K562 (cell line): ENCODE results near the gene TIMM44. TPM values are rescaled to one million over a fixed set of nuclear protein-coding genes. Genes with fewer than 3 reads are reported as not detected.

Experiments
- FOXK1 ChIP-seq: sonication (generic); formaldehyde crosslinking; IDR thresholded peaks from 2 replicates; pipeline ENCODE4 v1.8.0; 2022; ENCODE audit warnings: missing genetic modification reagents, mild to moderate bottlenecking, borderline replicate concordance
- ZNF274 ChIP-seq: IDR thresholded peaks from 2 replicates; pipeline ENCODE4 v1.6.1; 2011; ENCODE audit warnings: low read depth, mild to moderate bottlenecking, low read length, moderate library complexity, borderline replicate concordance
- polyA plus RNA-seq, 8 experiments: library from polyadenylated mRNA; depleted of rRNA in 4 of 8; stranded (reverse) in 5 of 8; unstranded in 3 of 8; fragments of >200 nt; fragmentation: Nextera tagmentation in 2 of 8; fragmentation: Illumina TruSeq in 1 of 8; extraction: Ambion mirVana in 2 of 8; extraction: Trizol in 1 of 8; gene quantifications; 2 replicates each; pipeline versions ENCODE4 v1.2.1 to v1.2.3, GENCODE V29; 2011 to 2014; ENCODE audit warnings: inconsistent platforms in 1 of 8, missing spikeins in 1 of 8
- total RNA-seq, 7 experiments: library from RNA; depleted of rRNA in 6 of 7; stranded (reverse); fragments of >200 nt in 6 of 7; fragmentation: Illumina TruSeq in 2 of 7; extraction: Trizol in 2 of 7; gene quantifications; 2 replicates each; pipeline versions ENCODE4 v1.2.1 to v1.2.3, GENCODE V29; 2011 to 2021; ENCODE audit warnings: low replicate concordance in 1 of 7
- TF ChIP-seq, protein P1 (sequence below): sonication (generic); formaldehyde crosslinking; IDR thresholded peaks from 2 replicates; pipeline ENCODE4 v1.8.1; 2023; ENCODE audit warnings: missing genetic modification reagents, mild to moderate bottlenecking, borderline replicate concordance
- TF ChIP-seq, protein P2 (sequence below): fragments of 200-600 bp; sonication (generic); IDR thresholded peaks from one replicate; pipeline ENCODE4 v1.6.1; 2012; ENCODE audit warnings: mild to moderate bottlenecking, low read depth, low read length, inconsistent platforms

The TIMM44 gene
- total and polyA plus RNA-seq, 9 of the 15 experiments (the other 6 are each of a cell fraction or from before 2014, with no cell fraction given): 10.3 to 231 (median 89.3) TPM

DNA sequence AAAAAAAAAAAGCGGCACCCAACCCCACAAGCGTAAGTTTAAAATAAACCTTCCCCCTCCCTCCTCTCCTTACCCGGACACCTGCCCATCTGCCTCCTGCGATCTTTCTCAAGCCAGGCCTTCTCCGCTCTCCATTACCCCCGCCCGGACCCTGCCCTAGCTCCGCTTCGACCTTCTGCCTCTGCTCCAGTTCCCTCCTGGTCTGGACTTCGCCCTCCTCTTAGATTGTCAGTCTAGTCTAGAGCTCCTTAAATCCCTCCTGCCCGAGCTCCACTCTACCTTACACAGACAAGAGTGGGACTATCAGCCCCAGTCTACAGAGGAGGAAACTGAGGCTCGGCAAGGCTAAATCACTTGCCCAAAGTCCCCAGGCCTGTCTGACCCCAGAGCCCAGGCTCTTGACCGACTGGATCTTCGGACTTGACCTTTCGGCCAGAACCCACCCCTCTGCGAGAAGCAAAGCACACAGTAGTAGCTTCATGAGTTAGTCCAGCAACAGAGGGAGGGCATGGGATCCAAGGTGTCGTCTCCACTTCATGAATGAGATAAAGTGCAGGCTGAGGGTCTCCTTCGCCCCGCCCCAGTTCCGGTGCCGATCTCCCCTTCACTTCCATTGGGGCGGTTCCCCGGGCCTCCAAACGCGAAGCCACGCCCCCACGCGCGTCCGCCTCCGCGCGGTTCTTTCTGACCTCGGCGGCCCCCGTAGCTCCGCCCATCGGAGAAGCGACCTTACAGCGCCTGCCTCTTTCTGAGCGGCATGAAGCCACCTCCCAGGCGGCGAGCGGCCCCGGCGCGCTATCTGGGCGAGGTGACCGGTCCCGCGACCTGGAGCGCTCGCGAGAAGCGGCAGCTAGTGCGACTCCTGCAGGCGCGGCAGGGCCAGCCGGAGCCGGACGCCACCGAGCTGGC is 23.6 kb downstream of the TIMM44 start, which contains the start of gene SNAPC2 (continued):
- no peak for TF ChIP-seq ZNF274
- TF ChIP-seq, protein P1, sequence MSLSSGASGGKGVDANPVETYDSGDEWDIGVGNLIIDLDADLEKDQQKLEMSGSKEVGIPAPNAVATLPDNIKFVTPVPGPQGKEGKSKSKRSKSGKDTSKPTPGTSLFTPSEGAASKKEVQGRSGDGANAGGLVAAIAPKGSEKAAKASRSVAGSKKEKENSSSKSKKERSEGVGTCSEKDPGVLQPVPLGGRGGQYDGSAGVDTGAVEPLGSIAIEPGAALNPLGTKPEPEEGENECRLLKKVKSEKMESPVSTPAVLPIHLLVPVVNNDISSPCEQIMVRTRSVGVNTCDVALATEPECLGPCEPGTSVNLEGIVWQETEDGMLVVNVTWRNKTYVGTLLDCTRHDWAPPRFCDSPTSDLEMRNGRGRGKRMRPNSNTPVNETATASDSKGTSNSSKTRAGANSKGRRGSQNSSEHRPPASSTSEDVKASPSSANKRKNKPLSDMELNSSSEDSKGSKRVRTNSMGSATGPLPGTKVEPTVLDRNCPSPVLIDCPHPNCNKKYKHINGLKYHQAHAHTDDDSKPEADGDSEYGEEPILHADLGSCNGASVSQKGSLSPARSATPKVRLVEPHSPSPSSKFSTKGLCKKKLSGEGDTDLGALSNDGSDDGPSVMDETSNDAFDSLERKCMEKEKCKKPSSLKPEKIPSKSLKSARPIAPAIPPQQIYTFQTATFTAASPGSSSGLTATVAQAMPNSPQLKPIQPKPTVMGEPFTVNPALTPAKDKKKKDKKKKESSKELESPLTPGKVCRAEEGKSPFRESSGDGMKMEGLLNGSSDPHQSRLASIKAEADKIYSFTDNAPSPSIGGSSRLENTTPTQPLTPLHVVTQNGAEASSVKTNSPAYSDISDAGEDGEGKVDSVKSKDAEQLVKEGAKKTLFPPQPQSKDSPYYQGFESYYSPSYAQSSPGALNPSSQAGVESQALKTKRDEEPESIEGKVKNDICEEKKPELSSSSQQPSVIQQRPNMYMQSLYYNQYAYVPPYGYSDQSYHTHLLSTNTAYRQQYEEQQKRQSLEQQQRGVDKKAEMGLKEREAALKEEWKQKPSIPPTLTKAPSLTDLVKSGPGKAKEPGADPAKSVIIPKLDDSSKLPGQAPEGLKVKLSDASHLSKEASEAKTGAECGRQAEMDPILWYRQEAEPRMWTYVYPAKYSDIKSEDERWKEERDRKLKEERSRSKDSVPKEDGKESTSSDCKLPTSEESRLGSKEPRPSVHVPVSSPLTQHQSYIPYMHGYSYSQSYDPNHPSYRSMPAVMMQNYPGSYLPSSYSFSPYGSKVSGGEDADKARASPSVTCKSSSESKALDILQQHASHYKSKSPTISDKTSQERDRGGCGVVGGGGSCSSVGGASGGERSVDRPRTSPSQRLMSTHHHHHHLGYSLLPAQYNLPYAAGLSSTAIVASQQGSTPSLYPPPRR: no peak
- TF ChIP-seq, protein P2, sequence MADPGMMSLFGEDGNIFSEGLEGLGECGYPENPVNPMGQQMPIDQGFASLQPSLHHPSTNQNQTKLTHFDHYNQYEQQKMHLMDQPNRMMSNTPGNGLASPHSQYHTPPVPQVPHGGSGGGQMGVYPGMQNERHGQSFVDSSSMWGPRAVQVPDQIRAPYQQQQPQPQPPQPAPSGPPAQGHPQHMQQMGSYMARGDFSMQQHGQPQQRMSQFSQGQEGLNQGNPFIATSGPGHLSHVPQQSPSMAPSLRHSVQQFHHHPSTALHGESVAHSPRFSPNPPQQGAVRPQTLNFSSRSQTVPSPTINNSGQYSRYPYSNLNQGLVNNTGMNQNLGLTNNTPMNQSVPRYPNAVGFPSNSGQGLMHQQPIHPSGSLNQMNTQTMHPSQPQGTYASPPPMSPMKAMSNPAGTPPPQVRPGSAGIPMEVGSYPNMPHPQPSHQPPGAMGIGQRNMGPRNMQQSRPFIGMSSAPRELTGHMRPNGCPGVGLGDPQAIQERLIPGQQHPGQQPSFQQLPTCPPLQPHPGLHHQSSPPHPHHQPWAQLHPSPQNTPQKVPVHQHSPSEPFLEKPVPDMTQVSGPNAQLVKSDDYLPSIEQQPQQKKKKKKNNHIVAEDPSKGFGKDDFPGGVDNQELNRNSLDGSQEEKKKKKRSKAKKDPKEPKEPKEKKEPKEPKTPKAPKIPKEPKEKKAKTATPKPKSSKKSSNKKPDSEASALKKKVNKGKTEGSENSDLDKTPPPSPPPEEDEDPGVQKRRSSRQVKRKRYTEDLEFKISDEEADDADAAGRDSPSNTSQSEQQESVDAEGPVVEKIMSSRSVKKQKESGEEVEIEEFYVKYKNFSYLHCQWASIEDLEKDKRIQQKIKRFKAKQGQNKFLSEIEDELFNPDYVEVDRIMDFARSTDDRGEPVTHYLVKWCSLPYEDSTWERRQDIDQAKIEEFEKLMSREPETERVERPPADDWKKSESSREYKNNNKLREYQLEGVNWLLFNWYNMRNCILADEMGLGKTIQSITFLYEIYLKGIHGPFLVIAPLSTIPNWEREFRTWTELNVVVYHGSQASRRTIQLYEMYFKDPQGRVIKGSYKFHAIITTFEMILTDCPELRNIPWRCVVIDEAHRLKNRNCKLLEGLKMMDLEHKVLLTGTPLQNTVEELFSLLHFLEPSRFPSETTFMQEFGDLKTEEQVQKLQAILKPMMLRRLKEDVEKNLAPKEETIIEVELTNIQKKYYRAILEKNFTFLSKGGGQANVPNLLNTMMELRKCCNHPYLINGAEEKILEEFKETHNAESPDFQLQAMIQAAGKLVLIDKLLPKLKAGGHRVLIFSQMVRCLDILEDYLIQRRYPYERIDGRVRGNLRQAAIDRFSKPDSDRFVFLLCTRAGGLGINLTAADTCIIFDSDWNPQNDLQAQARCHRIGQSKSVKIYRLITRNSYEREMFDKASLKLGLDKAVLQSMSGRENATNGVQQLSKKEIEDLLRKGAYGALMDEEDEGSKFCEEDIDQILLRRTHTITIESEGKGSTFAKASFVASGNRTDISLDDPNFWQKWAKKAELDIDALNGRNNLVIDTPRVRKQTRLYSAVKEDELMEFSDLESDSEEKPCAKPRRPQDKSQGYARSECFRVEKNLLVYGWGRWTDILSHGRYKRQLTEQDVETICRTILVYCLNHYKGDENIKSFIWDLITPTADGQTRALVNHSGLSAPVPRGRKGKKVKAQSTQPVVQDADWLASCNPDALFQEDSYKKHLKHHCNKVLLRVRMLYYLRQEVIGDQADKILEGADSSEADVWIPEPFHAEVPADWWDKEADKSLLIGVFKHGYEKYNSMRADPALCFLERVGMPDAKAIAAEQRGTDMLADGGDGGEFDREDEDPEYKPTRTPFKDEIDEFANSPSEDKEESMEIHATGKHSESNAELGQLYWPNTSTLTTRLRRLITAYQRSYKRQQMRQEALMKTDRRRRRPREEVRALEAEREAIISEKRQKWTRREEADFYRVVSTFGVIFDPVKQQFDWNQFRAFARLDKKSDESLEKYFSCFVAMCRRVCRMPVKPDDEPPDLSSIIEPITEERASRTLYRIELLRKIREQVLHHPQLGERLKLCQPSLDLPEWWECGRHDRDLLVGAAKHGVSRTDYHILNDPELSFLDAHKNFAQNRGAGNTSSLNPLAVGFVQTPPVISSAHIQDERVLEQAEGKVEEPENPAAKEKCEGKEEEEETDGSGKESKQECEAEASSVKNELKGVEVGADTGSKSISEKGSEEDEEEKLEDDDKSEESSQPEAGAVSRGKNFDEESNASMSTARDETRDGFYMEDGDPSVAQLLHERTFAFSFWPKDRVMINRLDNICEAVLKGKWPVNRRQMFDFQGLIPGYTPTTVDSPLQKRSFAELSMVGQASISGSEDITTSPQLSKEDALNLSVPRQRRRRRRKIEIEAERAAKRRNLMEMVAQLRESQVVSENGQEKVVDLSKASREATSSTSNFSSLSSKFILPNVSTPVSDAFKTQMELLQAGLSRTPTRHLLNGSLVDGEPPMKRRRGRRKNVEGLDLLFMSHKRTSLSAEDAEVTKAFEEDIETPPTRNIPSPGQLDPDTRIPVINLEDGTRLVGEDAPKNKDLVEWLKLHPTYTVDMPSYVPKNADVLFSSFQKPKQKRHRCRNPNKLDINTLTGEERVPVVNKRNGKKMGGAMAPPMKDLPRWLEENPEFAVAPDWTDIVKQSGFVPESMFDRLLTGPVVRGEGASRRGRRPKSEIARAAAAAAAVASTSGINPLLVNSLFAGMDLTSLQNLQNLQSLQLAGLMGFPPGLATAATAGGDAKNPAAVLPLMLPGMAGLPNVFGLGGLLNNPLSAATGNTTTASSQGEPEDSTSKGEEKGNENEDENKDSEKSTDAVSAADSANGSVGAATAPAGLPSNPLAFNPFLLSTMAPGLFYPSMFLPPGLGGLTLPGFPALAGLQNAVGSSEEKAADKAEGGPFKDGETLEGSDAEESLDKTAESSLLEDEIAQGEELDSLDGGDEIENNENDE: no peak
- no peak for TF ChIP-seq FOXK1 (CRISPR knock-in tag)
